ENCODE data around the gene QRICH2.

GRCh38 chr17:76329664-76330063 is 21.6 kb upstream of the QRICH2 start:
- TF ChIP-seq MTA2 (IDR thresholded peaks at IDR 0.05; ENCODE audit: low read depth): no peak
- no peak for TF ChIP-seq EP300 (IDR thresholded peaks at IDR 0.05; ENCODE audit: borderline replicate concordance in 1 of 2, control insufficient read depth in 1 of 2, low read depth in 2 of 2, low read length in 2 of 2)
- TF ChIP-seq EZH2 (IDR thresholded peaks at IDR 0.05; ENCODE audit: borderline replicate concordance, control insufficient read depth, low read depth, low read length): no peak
- no peak for TF ChIP-seq SRF (IDR thresholded peaks at IDR 0.05; ENCODE audit: low read depth in 2 of 2, low read length in 2 of 2)
- TF ChIP-seq RFX5 (IDR thresholded peaks at IDR 0.05; ENCODE audit: low read depth, low read length): no peak
- TF ChIP-seq, protein P1, sequence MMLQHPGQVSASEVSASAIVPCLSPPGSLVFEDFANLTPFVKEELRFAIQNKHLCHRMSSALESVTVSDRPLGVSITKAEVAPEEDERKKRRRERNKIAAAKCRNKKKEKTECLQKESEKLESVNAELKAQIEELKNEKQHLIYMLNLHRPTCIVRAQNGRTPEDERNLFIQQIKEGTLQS (IDR thresholded peaks at IDR 0.05; ENCODE audit: borderline replicate concordance, extremely low read depth, low read depth, low read length): no peak
- TF ChIP-seq CHD1 (IDR thresholded peaks at IDR 0.05; ENCODE audit: low read depth, low read length): no peak
